Activated CD8-positive, alpha-beta memory T cell treated with anti-CD3 and anti-CD28 coated beads, Interleukin-2, amount 10 ng/mL, durations not matched to agents 7 days and 5 days (primary cell): ENCODE data around the gene OR2D3. TPM values are rescaled to one million over a fixed set of nuclear protein-coding genes. Genes with fewer than 3 reads are reported as not detected.
"Not testable (repeated sequence)": the region's sequence is repeated elsewhere in the genome, so short reads cannot be mapped to it uniquely, and the experiment has no call there.

Experiments
- ATAC-seq: fragments of 150-1000 bp; cut with Tn5 transposase; one replicate; pipeline ENCODE4 v1.10.0; 2021; ENCODE audit warnings: moderate library complexity
- CTCF ChIA-PET: fragments of 350-600 bp; sonication (Branson Sonifier 250); formaldehyde crosslinking; loops from one replicate; lab custom pipeline; 2021; ENCODE audit warnings: antibody characterized with exemption; lab: Charles Lee
- DNase-seq: peaks from one replicate; pipeline ENCODE4 v3.0.0-alpha.2; 2020
- H3K27ac Mint-ChIP-seq: one replicate; pipeline ENCODE4 v1.8.0; 2021; ENCODE audit warnings: mild to moderate bottlenecking, mixed read lengths
- H3K27me3 Mint-ChIP-seq: one replicate; pipeline ENCODE4 v1.8.0; 2021; ENCODE audit warnings: mixed read lengths
- H3K36me3 Mint-ChIP-seq: one replicate; pipeline ENCODE4 v1.8.0; 2021; ENCODE audit warnings: mild to moderate bottlenecking, mixed read lengths
- H3K4me1 Mint-ChIP-seq: one replicate; pipeline ENCODE4 v1.8.0; 2021; ENCODE audit warnings: mixed read lengths
- H3K4me3 Mint-ChIP-seq: one replicate; pipeline ENCODE4 v1.8.0; 2021; ENCODE audit warnings: mild to moderate bottlenecking, moderate library complexity, mixed read lengths
- H3K9me3 Mint-ChIP-seq: one replicate; pipeline ENCODE4 v1.8.0; 2022; ENCODE audit warnings: low read depth, mixed read lengths
- total RNA-seq, 2 experiments: library from RNA; stranded (reverse); gene quantifications; one replicate each; pipeline ENCODE4 v1.2.3, GENCODE V29; 2021

The OR2D3 gene
- total RNA-seq, 2 experiments from 2014 or later, result not detected

GRCh38 chr11:6904804-6905203, 16.0 kb upstream of the OR2D3 start:
- H3K27me3 Mint-ChIP-seq, DNase-seq, H3K4me3 Mint-ChIP-seq, H3K27ac Mint-ChIP-seq, H3K36me3 Mint-ChIP-seq, H3K9me3 Mint-ChIP-seq, CTCF ChIA-PET, ATAC-seq, H3K4me1 Mint-ChIP-seq: not testable (repeated sequence)

GRCh38 chr11:6911378-6911777, 9.4 kb upstream of the OR2D3 start:
- DNase-seq (no peak), ATAC-seq (no peak)
- H3K36me3 Mint-ChIP-seq, result no peaks in the 10 kb centered on the region
- no peak overlapping the region for H3K27ac Mint-ChIP-seq
- no peak overlapping the region for H3K4me3 Mint-ChIP-seq
- H3K9me3 Mint-ChIP-seq, result no peaks in the 10 kb centered on the region
- CTCF ChIA-PET, result no interaction called here
- no peaks in the 10 kb centered on the region for H3K4me1 Mint-ChIP-seq
- peaks cover 3% of the 10 kb centered on the region for H3K27me3 Mint-ChIP-seq

- no peak overlapping the region for H3K27ac Mint-ChIP-seq
- peaks cover 3% of the 10 kb centered on the region for H3K27me3 Mint-ChIP-seq
- no peak overlapping the region for H3K4me3 Mint-ChIP-seq
- H3K36me3 Mint-ChIP-seq, result no peaks in the 10 kb centered on the region
- ATAC-seq (no peak), DNase-seq (no peak)
- H3K9me3 Mint-ChIP-seq, result no peaks in the 10 kb centered on the region
- H3K4me1 Mint-ChIP-seq, result no peaks in the 10 kb centered on the region
- CTCF ChIA-PET, result no interaction called here
Measured at GRCh38 chr11:6911948-6912347, 8.9 kb upstream of the OR2D3 start.

GRCh38 chr11:6919698-6920097, 1.1 kb upstream of the OR2D3 start:
- Mint-ChIP-seq H3K27me3 (peaks cover 21% of the 10 kb centered on the region), H3K36me3 (no peaks in the 10 kb centered on the region)
- DNase-seq, result no peak

GRCh38 chr11:6925007-6925577, 4.3 kb downstream of the OR2D3 start:
- H3K4me3 Mint-ChIP-seq, result no peak overlapping the region

More at GRCh38 chr11:6919698-6920097, 1.1 kb upstream of the OR2D3 start:
- ATAC-seq, result no peak
- no peaks in the 10 kb centered on the region for H3K9me3 Mint-ChIP-seq
- H3K4me1 Mint-ChIP-seq, result no peaks in the 10 kb centered on the region
- no peak overlapping the region for H3K4me3 Mint-ChIP-seq
- CTCF ChIA-PET, result no interaction called here
- H3K27ac Mint-ChIP-seq, result no peak overlapping the region

GRCh38 chr11:6925636-6926207, 4.9 kb downstream of the OR2D3 start:
- DNase-seq (no peak), ATAC-seq (peak; percentile 10)
- Mint-ChIP-seq H3K9me3 (no peaks in the 10 kb centered on the region), H3K36me3 (no peaks in the 10 kb centered on the region), H3K4me3 (peak overlapping the region; percentile 77), H3K27ac (no peak overlapping the region), H3K4me1 (peaks cover 11% of the 10 kb centered on the region), H3K27me3 (peaks cover 54% of the 10 kb centered on the region)
- CTCF ChIA-PET, result no interaction called here

More at GRCh38 chr11:6925007-6925577, 4.3 kb downstream of the OR2D3 start:
- Mint-ChIP-seq H3K9me3 (no peaks in the 10 kb centered on the region), H3K27me3 (peaks cover 51% of the 10 kb centered on the region), H3K36me3 (no peaks in the 10 kb centered on the region), H3K4me1 (peaks cover 11% of the 10 kb centered on the region), H3K27ac (no peak overlapping the region)
- CTCF ChIA-PET, result no interaction called here
- ATAC-seq (no peak), DNase-seq (no peak)

- ATAC-seq (peak; percentile 82), DNase-seq (peak; percentile 57)
- peaks cover 50% of the 10 kb centered on the region for H3K27me3 Mint-ChIP-seq
- H3K4me3 Mint-ChIP-seq, result peak within 1 kb of the TSS; percentile 77
- peaks cover 11% of the 10 kb centered on the region for H3K4me1 Mint-ChIP-seq
- H3K27ac Mint-ChIP-seq, result peak within 1 kb of the TSS; percentile 38
- H3K36me3 Mint-ChIP-seq, result no peaks in the 10 kb centered on the region
- no peaks in the 10 kb centered on the region for H3K9me3 Mint-ChIP-seq
- CTCF ChIA-PET, result interaction anchor here (0.6 kb wide), 1 partner anchor 821 kb away, joined by 3 read pairs; no protein-coding TSS in a partner anchor
Measured at GRCh38 chr11:6926208-6927029, 5.6 kb downstream of the OR2D3 start, which contains the start of gene ZNF215. Gene ZNF215, plus strand, starts transcription at chr11:6926426. Its CDS starts 5,847 bp downstream, at chr11:6932273.

GRCh38 chr11:6927030-6927617, 6.3 kb downstream of the OR2D3 start:
- Mint-ChIP-seq H3K4me3 (peak overlapping the region; percentile 77), H3K27me3 (peaks cover 48% of the 10 kb centered on the region), H3K36me3 (no peaks in the 10 kb centered on the region), H3K9me3 (no peaks in the 10 kb centered on the region), H3K4me1 (peaks cover 11% of the 10 kb centered on the region), H3K27ac (no peak overlapping the region)
- CTCF ChIA-PET, result interaction anchor here (0.6 kb wide), 1 partner anchor 820 kb away, joined by 3 read pairs; no protein-coding TSS in a partner anchor
- DNase-seq (no peak), ATAC-seq (no peak)

GRCh38 chr11:6928916-6929315, 8.1 kb downstream of the OR2D3 start:
- CTCF ChIA-PET, result no interaction called here
- H3K4me1 Mint-ChIP-seq, result peaks cover 14% of the 10 kb centered on the region
- H3K27me3 Mint-ChIP-seq, result peaks cover 52% of the 10 kb centered on the region
- DNase-seq (no peak), ATAC-seq (no peak)
- no peak overlapping the region for H3K4me3 Mint-ChIP-seq
- H3K27ac Mint-ChIP-seq, result no peak overlapping the region
- no peaks in the 10 kb centered on the region for H3K36me3 Mint-ChIP-seq
- no peaks in the 10 kb centered on the region for H3K9me3 Mint-ChIP-seq

- H3K4me3 Mint-ChIP-seq, result no peak overlapping the region
- no peak for DNase-seq
- H3K27me3 Mint-ChIP-seq, result peaks cover 42% of the 10 kb centered on the region
- CTCF ChIA-PET, result no interaction called here
- no peaks in the 10 kb centered on the region for H3K9me3 Mint-ChIP-seq
- no peak overlapping the region for H3K27ac Mint-ChIP-seq
- peaks cover 12% of the 10 kb centered on the region for H3K4me1 Mint-ChIP-seq
- no peak for ATAC-seq
- H3K36me3 Mint-ChIP-seq, result no peaks in the 10 kb centered on the region
Measured at GRCh38 chr11:6931146-6931713, 10.4 kb downstream of the OR2D3 start.

- no peaks in the 10 kb centered on the region for H3K36me3 Mint-ChIP-seq
- no peak overlapping the region for H3K4me3 Mint-ChIP-seq
- ATAC-seq (no peak), DNase-seq (no peak)
- CTCF ChIA-PET, result no interaction called here
- H3K27me3 Mint-ChIP-seq, result peaks cover 34% of the 10 kb centered on the region
- H3K9me3 Mint-ChIP-seq, result no peaks in the 10 kb centered on the region
- no peak overlapping the region for H3K27ac Mint-ChIP-seq
- H3K4me1 Mint-ChIP-seq, result peaks cover 8% of the 10 kb centered on the region
Measured at GRCh38 chr11:6932145-6932544, 11.3 kb downstream of the OR2D3 start.

GRCh38 chr11:6941970-6942369, 21.2 kb downstream of the OR2D3 start:
- H3K4me3 Mint-ChIP-seq, result no peak overlapping the region
- no peak overlapping the region for H3K27ac Mint-ChIP-seq
- DNase-seq (no peak), ATAC-seq (no peak)
- no peaks in the 10 kb centered on the region for H3K27me3 Mint-ChIP-seq
- no peaks in the 10 kb centered on the region for H3K4me1 Mint-ChIP-seq
- CTCF ChIA-PET, result no interaction called here
- no peaks in the 10 kb centered on the region for H3K36me3 Mint-ChIP-seq
- no peaks in the 10 kb centered on the region for H3K9me3 Mint-ChIP-seq

- Mint-ChIP-seq H3K36me3 (no peaks in the 10 kb centered on the region), H3K9me3 (no peaks in the 10 kb centered on the region), H3K4me3 (no peak overlapping the region), H3K27me3 (no peaks in the 10 kb centered on the region), H3K27ac (no peak overlapping the region), H3K4me1 (no peaks in the 10 kb centered on the region)
- ATAC-seq (no peak), DNase-seq (no peak)
- CTCF ChIA-PET, result no interaction called here
Measured at GRCh38 chr11:6943131-6943530, 22.3 kb downstream of the OR2D3 start.
